SK-N-MC (cell line): ENCODE measurements around the gene OR10G8.

Experiments
- EZH2 ChIP-seq: fragments of 200-600 bp; sonication (generic); IDR thresholded peaks from one replicate; pipeline ENCODE4 v1.6.1; 2017; ENCODE audit warnings: antibody characterized with exemption
- POLR2AphosphoS5 ChIP-seq: IDR thresholded peaks from 2 replicates; pipeline ENCODE4 v1.6.1; 2012; ENCODE audit warnings: mild to moderate bottlenecking, low read depth, low read length, borderline replicate concordance

GRCh38 chr11:124043420-124043819, 16.8 kb downstream of the OR10G8 start:
- TF ChIP-seq POLR2AphosphoS5 (no peak), EZH2 (no peak)
